Activated naive CD8-positive, alpha-beta T cell treated with anti-CD3 and anti-CD28 coated beads, Interleukin-2, amount 10 ng/mL, durations not matched to agents 7 days and 5 days (primary cell): ENCODE measurements around the gene CDIPT. TPM values are rescaled to one million over a fixed set of nuclear protein-coding genes. Genes with fewer than 3 reads are reported as not detected.
"Not testable (repeated sequence)": the region's sequence is repeated elsewhere in the genome, so short reads cannot be mapped to it uniquely, and the experiment has no call there.

ENCODE experiments used
- ATAC-seq: fragments of 150-1000 bp; cut with Tn5 transposase; one replicate; pipeline ENCODE4 v1.10.0; 2021; ENCODE audit warnings: low read depth, moderate library complexity
- POLR2A ChIA-PET: fragments of 350-600 bp; sonication (Branson Sonifier 250); formaldehyde crosslinking; loops from one replicate; lab custom pipeline; 2021; ENCODE audit warnings: antibody characterized with exemption; lab: Charles Lee
- DNase-seq: peaks from one replicate; pipeline ENCODE4 v3.0.0; 2021
- H3K27ac Mint-ChIP-seq: one replicate; pipeline ENCODE4 v1.8.0; 2022; ENCODE audit warnings: mild to moderate bottlenecking, mixed read lengths
- H3K27me3 Mint-ChIP-seq: one replicate; pipeline ENCODE4 v1.8.0; 2022; ENCODE audit warnings: mild to moderate bottlenecking, moderate library complexity, mixed read lengths
- H3K36me3 Mint-ChIP-seq: one replicate; pipeline ENCODE4 v1.8.0; 2021; ENCODE audit warnings: mild to moderate bottlenecking, mixed read lengths
- H3K4me1 Mint-ChIP-seq: one replicate; pipeline ENCODE4 v1.8.0; 2021; ENCODE audit warnings: mixed read lengths
- H3K4me3 Mint-ChIP-seq: one replicate; pipeline ENCODE4 v1.8.0; 2022; ENCODE audit warnings: mild to moderate bottlenecking, moderate library complexity, mixed read lengths
- H3K9me3 Mint-ChIP-seq: one replicate; pipeline ENCODE4 v1.8.0; 2021; ENCODE audit warnings: mixed read lengths
- total RNA-seq, 2 experiments: library from RNA; stranded (reverse); gene quantifications; one replicate each; pipeline ENCODE4 v1.2.3, GENCODE V29; 2021

Gene CDIPT
- total RNA-seq, 2 experiments from 2014 or later, result 65.0 to 74.7 TPM

DNA sequence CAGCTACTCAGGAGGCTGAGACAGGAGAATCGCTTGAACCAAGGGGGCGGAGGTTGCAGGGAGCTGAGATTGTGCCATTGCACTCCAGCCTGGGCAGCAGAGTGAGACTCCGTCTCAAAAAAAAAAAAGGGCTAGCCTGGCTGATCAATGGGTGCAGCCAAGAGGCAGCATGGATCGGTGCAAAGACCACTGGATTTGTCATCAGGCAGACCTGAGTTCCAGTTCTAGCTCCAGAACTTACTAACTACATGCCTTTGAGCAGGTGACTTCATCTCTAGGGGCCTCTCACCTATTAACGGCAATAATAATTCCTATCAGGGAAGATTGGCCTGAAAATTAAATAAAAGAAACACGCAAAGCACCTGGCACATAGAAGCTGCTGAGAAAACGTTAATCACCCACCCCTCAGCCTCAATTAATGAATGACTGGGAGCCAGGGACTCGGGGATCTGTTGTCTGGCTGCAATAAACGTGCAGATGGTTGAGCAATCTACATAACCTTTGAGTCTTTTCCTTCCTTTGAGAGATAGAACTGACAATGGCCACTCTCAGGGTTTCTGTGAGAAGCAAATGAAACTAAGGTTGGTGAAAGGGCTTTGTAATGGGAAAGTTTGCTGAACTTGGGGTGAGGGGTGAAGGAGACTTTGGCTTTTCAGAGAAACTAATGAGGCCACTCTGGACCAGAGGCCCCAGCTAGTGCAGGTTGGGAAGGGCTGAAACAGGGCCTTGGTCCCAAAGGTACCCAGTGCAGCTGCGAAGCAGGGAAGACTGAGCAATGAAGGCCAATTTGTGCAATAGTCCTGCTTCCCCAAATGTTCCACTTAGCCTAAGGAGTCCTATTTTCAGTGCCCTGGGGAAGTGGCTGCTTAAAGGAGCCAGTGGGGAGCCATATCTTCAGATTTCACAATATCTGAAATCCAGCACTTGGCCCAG, 28.8 kb upstream of the CDIPT start:
- Mint-ChIP-seq H3K4me1 (no peaks in the 10 kb centered on the region), H3K27ac (no peak overlapping the region), H3K36me3 (no peaks in the 10 kb centered on the region), H3K9me3 (no peaks in the 10 kb centered on the region), H3K27me3 (peaks cover 4% of the 10 kb centered on the region), H3K4me3 (no peak overlapping the region)
- DNase-seq, result no peak
- POLR2A ChIA-PET, result no interaction called here
- ATAC-seq, result no peak

GRCh38 chr16:29889372-29889771, 26.3 kb upstream of the CDIPT start:
- ATAC-seq, H3K4me1 Mint-ChIP-seq, DNase-seq, H3K36me3 Mint-ChIP-seq, H3K27me3 Mint-ChIP-seq, H3K27ac Mint-ChIP-seq, H3K4me3 Mint-ChIP-seq, H3K9me3 Mint-ChIP-seq, POLR2A ChIA-PET: not testable (repeated sequence)

- no peaks in the 10 kb centered on the region for H3K36me3 Mint-ChIP-seq
- ATAC-seq (no peak), DNase-seq (no peak)
- H3K4me1 Mint-ChIP-seq, result no peaks in the 10 kb centered on the region
- POLR2A ChIA-PET, result no interaction called here
- H3K4me3 Mint-ChIP-seq, result no peak overlapping the region
- H3K9me3 Mint-ChIP-seq, result no peaks in the 10 kb centered on the region
- peaks cover 9% of the 10 kb centered on the region for H3K27me3 Mint-ChIP-seq
- H3K27ac Mint-ChIP-seq, result no peak overlapping the region
Observed at GRCh38 chr16:29883987-29884386, 21.0 kb upstream of the CDIPT start.

DNA sequence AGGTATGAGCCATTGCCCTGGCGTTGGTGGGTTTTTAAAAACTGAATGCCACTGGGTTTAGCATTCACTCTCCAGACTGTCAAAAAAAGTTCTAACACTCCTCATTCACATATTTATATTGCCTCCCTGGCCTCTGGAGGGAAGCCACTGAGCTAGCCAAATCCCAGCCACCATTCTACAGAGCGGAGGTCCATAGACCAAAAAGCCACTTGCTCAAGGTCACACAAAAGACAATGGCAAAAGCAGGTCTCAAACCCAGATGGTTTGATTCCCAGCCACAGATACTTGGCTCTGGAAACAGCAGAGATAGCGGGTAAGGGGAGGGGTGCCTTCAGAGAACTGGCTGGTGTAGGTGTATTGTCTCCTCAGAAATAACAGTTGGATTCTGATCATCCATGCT, 18.0 kb upstream of the CDIPT start:
- POLR2A ChIA-PET, result no interaction called here
- H3K9me3 Mint-ChIP-seq, result no peaks in the 10 kb centered on the region
- no peak overlapping the region for H3K27ac Mint-ChIP-seq
- H3K36me3 Mint-ChIP-seq, result no peaks in the 10 kb centered on the region
- H3K4me1 Mint-ChIP-seq, result peaks cover 8% of the 10 kb centered on the region
- H3K4me3 Mint-ChIP-seq, result no peak overlapping the region
- peaks cover 22% of the 10 kb centered on the region for H3K27me3 Mint-ChIP-seq
- DNase-seq (no peak), ATAC-seq (no peak)

DNA sequence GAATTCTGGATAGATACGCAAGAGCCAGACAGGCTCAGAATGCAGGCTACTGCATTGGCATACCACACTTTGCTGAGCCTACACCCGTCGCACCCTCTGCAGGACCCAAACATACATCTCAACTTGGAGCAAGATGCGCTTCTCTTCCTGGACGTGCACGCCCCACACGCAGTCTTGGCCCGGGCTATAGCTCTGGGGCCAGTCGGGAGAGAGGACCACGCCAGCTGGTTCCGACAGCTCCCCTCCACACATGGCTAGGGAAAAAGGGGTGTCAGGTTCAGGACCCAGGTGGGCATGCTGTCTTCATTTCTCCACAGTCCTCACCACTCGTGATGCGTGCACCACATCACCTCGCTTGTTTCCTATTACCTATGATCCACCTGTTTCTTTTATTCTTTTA, 15.1 kb upstream of the CDIPT start:
- H3K4me3 Mint-ChIP-seq, result no peak overlapping the region
- POLR2A ChIA-PET, result interaction anchor here (0.6 to 1.0 kb wide), 2 partner anchors 48 to 201 kb away, joined by 3 to 4 read pairs; partner anchors contain the start of gene KCTD13
- no peaks in the 10 kb centered on the region for H3K9me3 Mint-ChIP-seq
- H3K36me3 Mint-ChIP-seq, result no peaks in the 10 kb centered on the region
- peaks cover 11% of the 10 kb centered on the region for H3K4me1 Mint-ChIP-seq
- H3K27ac Mint-ChIP-seq, result no peak overlapping the region
- ATAC-seq (no peak), DNase-seq (no peak)
- H3K27me3 Mint-ChIP-seq, result peaks cover 28% of the 10 kb centered on the region

DNA sequence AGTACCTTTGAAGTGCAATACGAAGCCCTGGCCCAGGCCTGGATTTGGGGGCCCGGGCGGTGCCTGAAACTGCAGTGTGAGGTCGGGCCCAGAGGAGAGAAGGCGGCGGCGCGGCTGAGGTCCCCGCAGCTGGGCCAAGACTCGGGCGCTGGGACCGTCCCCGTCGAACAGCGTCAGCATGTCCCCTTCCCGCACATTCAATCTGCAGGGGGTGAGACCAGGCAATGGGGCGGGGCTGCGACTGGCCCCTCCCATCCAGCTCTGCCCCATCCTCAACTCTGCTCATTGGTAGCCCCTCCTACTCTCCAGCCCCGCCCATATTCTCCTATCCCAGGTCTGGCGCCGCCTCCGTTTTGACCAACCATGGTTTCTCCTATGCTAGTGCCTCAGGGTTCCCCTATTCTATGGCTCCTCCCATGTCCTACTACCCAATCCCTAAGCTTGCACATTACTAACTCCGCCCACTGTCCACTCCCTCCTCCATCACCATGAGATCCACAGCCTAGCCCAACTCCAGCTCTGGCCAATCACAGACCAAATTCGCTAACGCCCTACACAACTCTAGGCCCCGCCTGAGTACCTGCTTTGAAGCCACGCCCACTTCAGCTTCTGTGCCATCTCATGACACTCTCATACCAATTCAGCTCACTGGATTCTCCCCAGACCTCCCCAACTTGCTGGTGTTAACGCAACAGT, 14.4 kb upstream of the CDIPT start:
- H3K4me3 Mint-ChIP-seq, result peak overlapping the region; percentile 64
- DNase-seq, result peak; percentile 48

DNA sequence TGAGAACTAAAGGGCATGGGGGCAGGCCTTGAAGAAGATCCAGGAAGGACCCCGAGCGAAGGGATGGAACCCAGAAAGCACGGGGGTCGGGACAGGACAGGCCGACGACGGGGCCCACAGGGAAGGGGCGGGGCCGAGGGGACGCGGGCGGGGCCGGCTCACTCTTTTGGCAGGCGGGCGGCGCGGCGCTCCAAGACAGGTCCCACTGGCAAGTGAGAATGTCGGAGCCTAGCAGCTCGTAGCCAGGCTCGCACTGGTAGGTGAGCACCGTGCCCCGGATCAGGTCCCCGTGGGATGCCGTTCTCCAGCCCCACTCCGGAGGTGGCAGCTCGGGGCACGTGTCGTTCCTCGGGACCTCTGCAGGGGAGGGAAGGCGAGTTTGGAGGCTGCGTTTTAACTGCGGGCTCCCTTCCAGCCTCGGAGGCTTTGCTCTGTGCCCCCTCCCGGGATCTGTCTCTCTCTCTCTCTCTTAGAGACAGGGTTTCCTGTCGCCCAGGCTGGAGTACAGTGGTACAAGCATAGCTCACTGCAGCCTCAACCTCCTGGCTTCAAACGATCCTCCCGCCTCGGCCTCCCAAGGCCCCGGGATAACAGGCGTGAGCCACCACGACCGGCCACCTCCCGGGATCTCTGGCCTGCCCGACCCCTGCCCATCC, 13.7 kb upstream of the CDIPT start:
- no peak overlapping the region for H3K27ac Mint-ChIP-seq
- H3K27me3 Mint-ChIP-seq, result peaks cover 28% of the 10 kb centered on the region
- peak overlapping the region; percentile 64 for H3K4me3 Mint-ChIP-seq
- H3K4me1 Mint-ChIP-seq, result peaks cover 11% of the 10 kb centered on the region
- no peaks in the 10 kb centered on the region for H3K9me3 Mint-ChIP-seq
- H3K36me3 Mint-ChIP-seq, result no peaks in the 10 kb centered on the region
- POLR2A ChIA-PET, result interaction anchor here (0.9 kb wide), 1 partner anchor 129 kb away, joined by 3 read pairs; no protein-coding TSS in a partner anchor
- ATAC-seq, result peak; percentile 51
- peak; percentile 53 for DNase-seq

More for the DNA sequence above, 14.4 kb upstream of the CDIPT start:
- no peak overlapping the region for H3K27ac Mint-ChIP-seq
- peaks cover 11% of the 10 kb centered on the region for H3K4me1 Mint-ChIP-seq
- POLR2A ChIA-PET, result interaction anchor here (0.6 to 1.0 kb wide), 4 partner anchors 12 to 200 kb away, joined by 3 to 4 read pairs (median 4); partner anchors contain the start of gene KCTD13
- H3K36me3 Mint-ChIP-seq, result no peaks in the 10 kb centered on the region
- peaks cover 28% of the 10 kb centered on the region for H3K27me3 Mint-ChIP-seq
- peak; percentile 60 for ATAC-seq
- no peaks in the 10 kb centered on the region for H3K9me3 Mint-ChIP-seq

DNA sequence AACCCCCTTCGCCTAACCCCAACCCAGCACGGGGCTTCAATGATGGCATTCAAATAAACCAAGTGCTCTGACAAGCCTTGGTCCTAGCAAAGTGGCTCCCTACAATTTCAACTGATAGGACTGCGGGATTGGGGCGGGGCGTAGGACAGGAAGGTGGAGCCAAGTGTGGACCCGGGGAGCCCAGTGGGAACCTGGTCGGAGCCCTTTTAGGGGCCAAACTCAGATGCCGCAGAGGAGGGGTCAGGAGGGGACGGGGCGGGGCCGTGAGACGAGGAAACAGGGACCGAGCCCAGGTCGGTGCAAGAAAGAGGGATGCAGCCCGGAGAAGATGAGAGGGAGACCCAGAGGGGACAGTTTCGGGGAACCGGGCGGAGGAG, 13.2 kb upstream of the CDIPT start:
- peak overlapping the region; percentile 64 for H3K4me3 Mint-ChIP-seq
- peaks cover 11% of the 10 kb centered on the region for H3K4me1 Mint-ChIP-seq
- peaks cover 28% of the 10 kb centered on the region for H3K27me3 Mint-ChIP-seq
- POLR2A ChIA-PET, result no interaction called here
- no peaks in the 10 kb centered on the region for H3K36me3 Mint-ChIP-seq
- no peak overlapping the region for H3K27ac Mint-ChIP-seq
- ATAC-seq (no peak), DNase-seq (no peak)
- no peaks in the 10 kb centered on the region for H3K9me3 Mint-ChIP-seq

GRCh38 chr16:29875206-29875605, 12.2 kb upstream of the CDIPT start:
- no peak for ATAC-seq
- Mint-ChIP-seq H3K4me3 (no peak overlapping the region), H3K27me3 (peaks cover 25% of the 10 kb centered on the region), H3K4me1 (peaks cover 11% of the 10 kb centered on the region), H3K27ac (no peak overlapping the region), H3K36me3 (no peaks in the 10 kb centered on the region), H3K9me3 (no peaks in the 10 kb centered on the region)
- DNase-seq, result no peak
- POLR2A ChIA-PET, result no interaction called here

- no peak overlapping the region for H3K4me3 Mint-ChIP-seq
- H3K36me3 Mint-ChIP-seq, result no peaks in the 10 kb centered on the region
- DNase-seq (no peak), ATAC-seq (no peak)
- H3K27ac Mint-ChIP-seq, result no peak overlapping the region
- H3K27me3 Mint-ChIP-seq, result peaks cover 23% of the 10 kb centered on the region
- H3K9me3 Mint-ChIP-seq, result no peaks in the 10 kb centered on the region
- peaks cover 11% of the 10 kb centered on the region for H3K4me1 Mint-ChIP-seq
- POLR2A ChIA-PET, result interaction anchor here (0.5 kb wide), 1 partner anchor 15 kb away, joined by 4 read pairs; no protein-coding TSS in a partner anchor
Observed at GRCh38 chr16:29873319-29873718, 10.3 kb upstream of the CDIPT start.

- POLR2A ChIA-PET, result interaction anchor here (0.6 kb wide), 1 partner anchor 95 kb away, joined by 3 read pairs; no protein-coding TSS in a partner anchor
- no peak for ATAC-seq
Observed at GRCh38 chr16:29871822-29872546, 9.0 kb upstream of the CDIPT start.

DNA sequence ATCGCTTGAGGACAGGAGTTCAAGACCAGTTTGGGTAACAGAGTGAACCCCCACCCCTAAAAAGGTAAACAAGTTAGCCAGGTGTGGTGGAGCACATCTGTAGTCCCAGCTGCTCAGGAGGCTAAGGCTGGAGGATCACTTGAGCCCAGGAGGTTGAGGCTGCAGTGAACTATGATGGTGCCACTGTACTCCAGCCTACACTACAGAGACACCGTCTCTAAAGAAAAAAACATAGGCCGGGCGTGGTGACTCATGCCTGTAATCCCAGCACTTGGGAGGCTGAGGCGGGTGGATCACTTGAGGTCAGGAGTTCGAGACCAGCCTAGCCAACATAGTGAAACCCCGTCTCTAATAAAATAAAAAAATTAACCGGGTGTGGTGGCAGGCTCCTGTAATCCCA, 6.0 kb upstream of the CDIPT start:
- DNase-seq, H3K4me1 Mint-ChIP-seq, H3K4me3 Mint-ChIP-seq, H3K27ac Mint-ChIP-seq, H3K27me3 Mint-ChIP-seq, H3K36me3 Mint-ChIP-seq, H3K9me3 Mint-ChIP-seq, ATAC-seq: not testable (repeated sequence)
- POLR2A ChIA-PET, result interaction anchor here (0.6 kb wide), 1 partner anchor 47 kb away, joined by 4 read pairs; no protein-coding TSS in a partner anchor

More at GRCh38 chr16:29871822-29872546, 9.0 kb upstream of the CDIPT start:
- no peaks in the 10 kb centered on the region for H3K36me3 Mint-ChIP-seq
- no peaks in the 10 kb centered on the region for H3K9me3 Mint-ChIP-seq
- no peak overlapping the region for H3K27ac Mint-ChIP-seq
- peaks cover 14% of the 10 kb centered on the region for H3K27me3 Mint-ChIP-seq
- no peak overlapping the region for H3K4me3 Mint-ChIP-seq
- no peak for DNase-seq
- H3K4me1 Mint-ChIP-seq, result peaks cover 8% of the 10 kb centered on the region
